ENCODE results near the gene OR5F1. TPM values are rescaled to one million over a fixed set of nuclear protein-coding genes. Genes with fewer than 3 reads are reported as not detected.

Gene OR5F1
- total RNA-seq = not detected in 2 replicates

DNA sequence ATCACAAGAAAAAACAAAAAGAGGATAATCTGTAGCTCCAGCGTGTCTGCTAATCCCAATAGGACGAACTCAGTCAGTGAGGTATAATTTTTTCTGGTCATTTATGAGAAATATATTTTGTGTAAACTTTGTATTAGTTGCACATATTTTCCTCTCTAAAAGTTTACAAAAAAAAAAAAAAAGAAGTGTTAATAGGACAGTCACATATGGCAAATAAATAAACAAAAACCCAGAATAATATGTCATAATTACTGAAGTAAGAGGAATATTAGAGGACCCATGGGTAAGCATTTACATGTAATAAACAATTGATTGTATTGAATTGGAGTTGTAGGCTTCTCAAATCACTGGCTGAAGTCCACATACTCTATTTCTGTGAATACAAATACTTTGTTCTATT lies at the start of gene OR5F1:
OR5F1 (minus strand) TSS at position 101 of the 400 bp plus-strand sequence; CDS start at position 101, 0 bp downstream.

DNA sequence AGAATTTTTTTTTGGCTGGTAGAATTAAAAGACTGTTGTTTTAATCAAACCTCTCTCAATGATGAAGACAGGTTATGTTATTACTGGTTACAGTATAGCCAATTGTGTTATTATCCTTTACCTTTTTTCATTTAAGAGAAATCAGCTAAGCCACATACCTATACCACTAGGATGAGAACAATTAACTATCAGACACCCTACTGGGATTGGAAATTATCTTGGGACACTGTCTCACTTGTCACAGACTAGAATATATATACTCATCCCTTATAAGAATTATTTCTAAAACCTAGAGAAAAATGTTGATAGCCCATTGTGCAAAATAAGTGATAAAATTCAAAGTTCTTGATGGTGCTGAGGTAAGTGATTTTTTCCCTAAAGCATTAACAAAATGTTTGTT lies 32.9 kb upstream of the OR5F1 start, which contains the start of gene OR5AS1:
OR5AS1 (plus strand) TSS at position 301 of the 400 bp plus-strand sequence. CDS start 2,765 bp downstream, outside the sequence.

DNA sequence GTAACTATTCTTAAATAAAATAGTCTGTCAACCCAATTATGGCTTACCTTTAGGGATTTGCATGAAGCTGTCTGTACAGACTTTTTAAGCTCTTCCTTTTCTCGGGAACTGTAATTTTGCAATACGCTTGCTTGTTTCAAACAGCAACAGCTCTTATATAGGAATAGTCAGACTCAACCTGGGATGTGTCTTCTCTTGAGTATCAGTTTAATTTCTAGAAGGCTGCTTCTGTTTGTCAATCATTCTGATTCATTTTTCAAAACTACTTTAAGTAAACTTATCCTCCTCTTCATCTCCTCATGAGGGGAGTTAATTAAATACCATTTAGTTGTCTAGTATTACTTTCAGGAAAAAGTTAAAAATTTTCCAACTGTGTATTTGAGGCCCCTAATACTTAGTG lies 24.6 kb downstream of the OR5F1 start, which contains the start of gene OR10AG1:
OR10AG1 (minus strand) TSS at position 101 of the 400 bp plus-strand sequence; CDS start at position 63, 38 bp downstream.

Other genes starting within 250 kb of the OR5F1 start
- not detected in 2 replicates for gene OR5D13, start 221.2 kb downstream of the OR5F1 start, total RNA-seq
- gene OR5D14, start 199.1 kb downstream of the OR5F1 start, total RNA-seq = not detected in 2 replicates
- gene OR5L1, start 183.3 kb downstream of the OR5F1 start, total RNA-seq = not detected in 2 replicates
- not detected in 2 replicates for gene OR5D18, start 175.0 kb downstream of the OR5F1 start, total RNA-seq
- gene OR5L2, start 167.4 kb downstream of the OR5F1 start, total RNA-seq = not detected in 2 replicates
- gene OR5D16, start 155.9 kb downstream of the OR5F1 start, total RNA-seq = not detected in 2 replicates
- not detected in 2 replicates for gene TRIM51, start 111.3 kb downstream of the OR5F1 start, total RNA-seq
- gene OR5W2, start 80.0 kb downstream of the OR5F1 start, total RNA-seq = not detected in 2 replicates
- gene OR5I1, start 58.2 kb downstream of the OR5F1 start, total RNA-seq = not detected in 2 replicates
- not detected in 2 replicates for gene OR10AG1, start 24.7 kb downstream of the OR5F1 start, total RNA-seq
- gene OR5AS1, start 33.0 kb upstream of the OR5F1 start, total RNA-seq = not detected in 2 replicates
- not detected in 2 replicates for gene OR8I2, start 98.7 kb upstream of the OR5F1 start, total RNA-seq
- gene OR8H2, start 109.1 kb upstream of the OR5F1 start, total RNA-seq = not detected in 2 replicates
- gene OR8H3, start 127.7 kb upstream of the OR5F1 start, total RNA-seq = not detected in 2 replicates
- not detected in 2 replicates for gene OR8J3, start 145.6 kb upstream of the OR5F1 start, total RNA-seq
- gene OR8K5, start 165.7 kb upstream of the OR5F1 start, total RNA-seq = not detected in 2 replicates
- gene OR5J2, start 182.0 kb upstream of the OR5F1 start, total RNA-seq = not detected in 2 replicates
- not detected in 2 replicates for gene OR5T2, start 239.6 kb upstream of the OR5F1 start, total RNA-seq

Measured in smooth muscle cell of bladder (primary cell).